Hepatocyte (in vitro differentiated cells): ENCODE results near the gene MS4A4E. TPM values are rescaled to one million over a fixed set of nuclear protein-coding genes. Genes with fewer than 3 reads are reported as not detected.
"Not testable (repeated sequence)": the region's sequence is repeated elsewhere in the genome, so short reads cannot be mapped to it uniquely, and the experiment has no call there.

ENCODE experiments used
- DNase-seq: peaks from one replicate; pipeline ENCODE4 v3.0.0-alpha.2; 2016; ENCODE audit warnings: low spot score
- H2AFZ ChIP-seq: fragments of 200-600 bp; sonication (generic); 2 replicates; pipeline ENCODE4 v1.6.0; 2016; ENCODE audit warnings: antibody characterized with exemption, mild to moderate bottlenecking
- H3K27ac ChIP-seq: fragments of 200-600 bp; sonication (generic); 2 replicates; pipeline ENCODE4 v1.5.1; 2016; ENCODE audit warnings: mild to moderate bottlenecking
- H3K27me3 ChIP-seq: fragments of 200-600 bp; sonication (generic); 2 replicates; pipeline ENCODE4 v1.6.1; 2016
- H3K36me3 ChIP-seq: fragments of 200-600 bp; sonication (generic); replicated peaks from 2 replicates; pipeline ENCODE4 v1.5.1; 2016; ENCODE audit warnings: low read depth; ENCODE audit not compliant: insufficient read depth
- H3K4me1 ChIP-seq: fragments of 200-600 bp; sonication (generic); 2 replicates; pipeline ENCODE4 v1.5.1; 2016; ENCODE audit warnings: mild to moderate bottlenecking, moderate library complexity; ENCODE audit not compliant: insufficient read depth
- H3K4me2 ChIP-seq: fragments of 200-600 bp; sonication (generic); 2 replicates; pipeline ENCODE4 v1.6.0; 2016
- H3K4me3 ChIP-seq: fragments of 200-600 bp; sonication (generic); 2 replicates; pipeline ENCODE4 v1.5.1; 2016; ENCODE audit warnings: mild to moderate bottlenecking
- H3K79me2 ChIP-seq: fragments of 200-600 bp; sonication (generic); 2 replicates; pipeline ENCODE4 v1.6.0; 2017; ENCODE audit warnings: mild to moderate bottlenecking
- H3K9me2 ChIP-seq: fragments of 200-600 bp; sonication (generic); replicated peaks from 2 replicates; pipeline ENCODE4 v1.6.0; 2017; ENCODE audit warnings: mild to moderate bottlenecking; ENCODE audit not compliant: insufficient read depth
- H3K9me3 ChIP-seq: fragments of 200-600 bp; sonication (generic); 2 replicates; pipeline ENCODE4 v1.5.1; 2016; ENCODE audit warnings: low read depth, mild to moderate bottlenecking
- H4K20me1 ChIP-seq: fragments of 200-600 bp; sonication (generic); 2 replicates; pipeline ENCODE4 v1.6.0; 2016; ENCODE audit warnings: mild to moderate bottlenecking; ENCODE audit not compliant: insufficient read depth, poor library complexity, severe bottlenecking
- EZH2 ChIP-seq: fragments of 200-600 bp; sonication (generic); IDR thresholded peaks from 2 replicates; pipeline ENCODE4 v1.6.1; 2016; ENCODE audit warnings: antibody characterized with exemption, mild to moderate bottlenecking, borderline replicate concordance
- EZH2phosphoT487 ChIP-seq: fragments of 200-600 bp; sonication (generic); IDR thresholded peaks from one replicate; pipeline ENCODE4 v1.6.1; 2018; ENCODE audit warnings: antibody characterized with exemption, mild to moderate bottlenecking, low read depth, moderate library complexity; ENCODE audit not compliant: unreplicated experiment, severe bottlenecking
- WGBS: methylation state at CpG from one replicate; pipeline ENCODE4 v1.1.6; 2016; ENCODE audit warnings: low lambda C conversion rate; ENCODE audit errors: missing lambda C conversion rate; 5-methylcytosine and 5-hydroxymethylcytosine counted together
- polyA plus RNA-seq: library from polyadenylated mRNA; unstranded; fragments of >200 nt; fragmentation: Nextera tagmentation; extraction: Ambion mirVana; gene quantifications from 2 replicates; pipeline ENCODE4 v1.2.1, GENCODE V29; 2016
- total RNA-seq: library from RNA; depleted of rRNA; stranded (reverse); fragments of >200 nt; gene quantifications from 2 replicates; pipeline ENCODE4 v1.2.3, GENCODE V29; 2014
- TF ChIP-seq, protein P1 (sequence below): fragments of 200-600 bp; sonication (generic); IDR thresholded peaks from 2 replicates; pipeline ENCODE4 v1.5.1; 2016; ENCODE audit warnings: antibody characterized with exemption, mild to moderate bottlenecking; ENCODE audit not compliant: poor library complexity

MS4A4E gene
- total and polyA plus RNA-seq, 2 experiments from 2014 or later: not detected

GRCh38 chr11:60204922-60205321, 38.0 kb downstream of the MS4A4E start:
- 73% methylated on average over 4 of the region's 4 CpGs for whole genome bisulfite sequencing
- H3K27ac ChIP-seq: no peak overlapping the region
- TF ChIP-seq, protein P1, sequence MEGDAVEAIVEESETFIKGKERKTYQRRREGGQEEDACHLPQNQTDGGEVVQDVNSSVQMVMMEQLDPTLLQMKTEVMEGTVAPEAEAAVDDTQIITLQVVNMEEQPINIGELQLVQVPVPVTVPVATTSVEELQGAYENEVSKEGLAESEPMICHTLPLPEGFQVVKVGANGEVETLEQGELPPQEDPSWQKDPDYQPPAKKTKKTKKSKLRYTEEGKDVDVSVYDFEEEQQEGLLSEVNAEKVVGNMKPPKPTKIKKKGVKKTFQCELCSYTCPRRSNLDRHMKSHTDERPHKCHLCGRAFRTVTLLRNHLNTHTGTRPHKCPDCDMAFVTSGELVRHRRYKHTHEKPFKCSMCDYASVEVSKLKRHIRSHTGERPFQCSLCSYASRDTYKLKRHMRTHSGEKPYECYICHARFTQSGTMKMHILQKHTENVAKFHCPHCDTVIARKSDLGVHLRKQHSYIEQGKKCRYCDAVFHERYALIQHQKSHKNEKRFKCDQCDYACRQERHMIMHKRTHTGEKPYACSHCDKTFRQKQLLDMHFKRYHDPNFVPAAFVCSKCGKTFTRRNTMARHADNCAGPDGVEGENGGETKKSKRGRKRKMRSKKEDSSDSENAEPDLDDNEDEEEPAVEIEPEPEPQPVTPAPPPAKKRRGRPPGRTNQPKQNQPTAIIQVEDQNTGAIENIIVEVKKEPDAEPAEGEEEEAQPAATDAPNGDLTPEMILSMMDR: no peak
- TF ChIP-seq EZH2: no peak
- no peak for TF ChIP-seq EZH2phosphoT487
- no peaks in the 10 kb centered on the region for H3K79me2 ChIP-seq
- DNase-seq: no peak
- no peaks in the 10 kb centered on the region for H3K27me3 ChIP-seq
- no peaks in the 10 kb centered on the region for H3K4me1 ChIP-seq
- no peak overlapping the region for H2AFZ ChIP-seq
- H3K9me2 ChIP-seq: no peaks in the 10 kb centered on the region
- H3K4me2 ChIP-seq: no peak overlapping the region
- no peaks in the 10 kb centered on the region for H3K36me3 ChIP-seq
- no peaks in the 10 kb centered on the region for H4K20me1 ChIP-seq
- no peak overlapping the region for H3K4me3 ChIP-seq
- no peaks in the 10 kb centered on the region for H3K9me3 ChIP-seq

DNA sequence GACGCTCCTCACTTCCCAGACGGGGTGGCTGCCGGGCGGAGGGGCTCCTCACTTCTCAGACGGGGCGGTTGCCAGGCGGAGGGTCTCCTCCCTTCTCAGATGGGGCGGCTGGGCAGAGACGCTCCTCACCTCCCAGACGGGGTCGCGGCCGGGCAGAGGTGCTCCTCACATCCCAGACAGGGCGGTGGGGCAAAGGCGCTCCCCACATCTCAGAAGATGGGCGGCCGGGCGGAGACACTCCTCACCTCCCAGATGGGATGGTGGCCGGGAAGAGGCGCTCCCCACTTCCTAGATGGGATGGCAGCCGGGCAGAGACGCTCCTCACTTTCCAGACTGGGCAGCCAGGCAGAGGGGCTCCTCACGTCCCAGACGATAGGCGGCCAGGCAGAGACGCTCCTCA, 41.6 kb downstream of the MS4A4E start:
- H4K20me1 ChIP-seq, H2AFZ ChIP-seq, H3K9me3 ChIP-seq, H3K4me1 ChIP-seq, H3K9me2 ChIP-seq, H3K27ac ChIP-seq, H3K27me3 ChIP-seq, H3K4me2 ChIP-seq, H3K4me3 ChIP-seq, H3K36me3 ChIP-seq, DNase-seq, H3K79me2 ChIP-seq: not testable (repeated sequence)
- WGBS: 97% methylated on average over 10 of the region's 26 CpGs

DNA sequence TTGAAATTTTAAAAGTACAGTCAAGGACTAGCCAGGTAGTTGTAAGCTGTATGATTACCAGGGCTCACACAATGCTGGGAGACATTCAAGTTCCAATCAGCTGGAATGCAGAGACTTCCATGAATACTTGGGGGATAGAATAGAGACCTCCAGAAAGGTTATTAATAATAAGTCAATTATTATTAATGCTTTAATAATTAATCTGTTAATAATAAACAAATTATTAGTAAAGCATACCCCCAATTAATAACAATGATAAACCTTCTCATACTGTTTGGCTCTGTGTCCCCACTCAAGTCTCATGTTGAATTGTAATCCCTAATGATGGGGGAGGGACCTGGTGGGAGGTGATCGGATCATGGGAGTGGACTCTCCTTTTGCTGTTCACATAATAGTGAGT, 45.5 kb downstream of the MS4A4E start:
- H3K9me3 ChIP-seq: no peaks in the 10 kb centered on the region
- WGBS: 86% methylated on average over 1 of the region's 1 CpG
- H3K27ac ChIP-seq: no peak overlapping the region
- H3K27me3 ChIP-seq: no peaks in the 10 kb centered on the region
- no peaks in the 10 kb centered on the region for H3K9me2 ChIP-seq
- no peaks in the 10 kb centered on the region for H3K36me3 ChIP-seq
- TF ChIP-seq, protein P1: no peak
- TF ChIP-seq EZH2: no peak
- TF ChIP-seq EZH2phosphoT487: no peak
- no peak for DNase-seq
- no peaks in the 10 kb centered on the region for H3K4me1 ChIP-seq
- H3K4me3 ChIP-seq: no peak overlapping the region
- H2AFZ ChIP-seq: no peak overlapping the region
- no peak overlapping the region for H3K4me2 ChIP-seq
- no peaks in the 10 kb centered on the region for H3K79me2 ChIP-seq
- no peaks in the 10 kb centered on the region for H4K20me1 ChIP-seq

- Histone ChIP-seq H4K20me1 (no peaks in the 10 kb centered on the region), H3K9me2 (no peaks in the 10 kb centered on the region), H3K79me2 (no peaks in the 10 kb centered on the region), H3K27me3 (no peaks in the 10 kb centered on the region), H3K36me3 (no peaks in the 10 kb centered on the region), H3K9me3 (no peaks in the 10 kb centered on the region), H3K4me1 (no peaks in the 10 kb centered on the region), H3K27ac (no peak overlapping the region), H2AFZ (no peak overlapping the region), H3K4me3 (no peak overlapping the region), H3K4me2 (no peak overlapping the region)
- no peak for DNase-seq
- WGBS: 58% methylated on average over 4 of the region's 4 CpGs
- TF ChIP-seq EZH2 (no peak), EZH2phosphoT487 (no peak)
- TF ChIP-seq, protein P1: no peak
These were observed 47.0 kb downstream of the MS4A4E start for GRCh38 chr11:60195923-60196368.
